GM21786 (cell line): ENCODE data around the gene VPS37B.
"Not testable (repeated sequence)": the region's sequence is repeated elsewhere in the genome, so short reads cannot be mapped to it uniquely, and the experiment has no call there.

ENCODE experiments used
- ATAC-seq: cut with Tn5 transposase; IDR thresholded peaks from one replicate; pipeline ENCODE4 v1.9.1; 2021; ENCODE audit not compliant: unreplicated experiment

VPS37B gene

GRCh38 chr12:122909442-122910288 lies 13.7 kb upstream of the VPS37B start:
- no peak for ATAC-seq

DNA sequence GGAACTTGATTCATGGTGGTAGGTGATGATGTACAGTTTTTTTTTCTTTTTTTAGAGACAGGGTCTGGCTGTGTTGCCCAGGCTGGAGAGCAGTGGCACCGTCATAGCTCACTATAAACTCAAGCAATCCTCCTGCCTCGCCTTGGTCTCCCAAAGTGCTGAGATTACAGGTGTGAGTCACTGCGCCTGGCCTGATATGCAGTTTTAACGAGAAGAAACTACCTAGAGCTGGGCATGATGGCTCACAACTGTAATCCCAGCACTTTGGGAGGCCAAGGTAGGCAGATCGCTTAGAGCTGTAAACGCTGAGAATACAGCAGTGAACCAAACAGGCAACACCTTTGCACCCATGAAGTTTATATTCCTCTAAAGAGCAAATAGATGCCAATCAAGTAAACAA lies 13.0 kb upstream of the VPS37B start:
- no peak for ATAC-seq

- ATAC-seq: not testable (repeated sequence)
These were observed 9.3 kb upstream of the VPS37B start for GRCh38 chr12:122905258-122905657.

DNA sequence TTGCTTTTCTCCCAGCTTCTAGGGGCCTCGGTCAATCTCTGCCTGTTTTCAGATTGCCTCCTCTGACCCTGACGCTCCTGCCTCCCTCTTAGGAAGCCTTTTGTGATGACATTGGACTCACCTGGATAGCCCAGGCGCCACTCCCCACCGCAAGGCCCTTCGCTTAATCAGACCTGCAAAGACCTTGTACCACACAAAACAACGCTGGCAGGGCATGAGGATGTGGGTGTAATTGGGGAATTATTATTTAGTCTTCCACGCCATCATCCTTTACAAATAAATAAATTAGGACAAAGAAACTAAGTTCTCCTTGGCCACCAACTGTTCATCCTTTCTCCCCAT lies 7.7 kb upstream of the VPS37B start:
- ATAC-seq: no peak

DNA sequence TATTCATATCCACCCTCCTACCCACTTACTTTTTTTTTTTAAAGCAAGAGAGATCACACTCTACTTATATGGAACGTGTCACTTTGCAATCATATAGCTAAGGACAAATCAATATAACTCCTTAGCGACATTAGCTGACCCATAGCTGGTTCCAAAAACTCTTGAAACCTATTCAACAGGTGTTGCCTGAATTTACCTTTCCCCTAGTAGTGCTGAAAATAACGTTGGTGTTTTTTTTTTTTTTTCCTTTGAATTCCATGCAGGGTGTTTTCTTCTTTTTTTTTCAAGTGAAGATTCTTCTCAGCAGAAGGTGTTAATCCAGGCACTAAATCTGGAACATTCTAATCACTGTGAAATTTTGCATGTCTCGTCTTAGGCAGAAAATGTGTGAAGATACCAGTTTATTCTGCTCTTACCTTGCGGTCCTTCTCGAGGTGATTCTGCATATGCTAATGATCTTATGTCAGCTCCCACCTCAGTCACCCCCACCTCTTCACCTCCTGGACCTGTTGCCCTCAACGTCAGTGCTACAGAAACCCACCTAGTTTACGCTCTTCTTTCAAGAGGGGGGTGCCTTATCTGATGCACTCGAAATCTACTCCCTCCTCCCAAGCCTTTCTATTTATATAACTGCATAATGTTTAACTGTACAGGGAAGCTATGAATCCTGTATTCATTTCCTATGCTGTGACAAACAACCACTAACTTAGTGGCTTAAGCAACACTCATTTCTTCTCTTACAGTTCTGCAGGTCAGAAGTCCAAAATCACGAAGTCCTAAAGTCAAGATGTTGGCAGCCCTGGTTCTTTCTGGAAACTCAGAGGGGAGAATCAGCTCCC lies 7.1 kb upstream of the VPS37B start:
- ATAC-seq: no peak

GRCh38 chr12:122899887-122900286 lies 4.0 kb upstream of the VPS37B start:
- ATAC-seq: no peak

- no peak for ATAC-seq
These were observed 738 bp upstream of the VPS37B start for GRCh38 chr12:122896662-122897061.

GRCh38 chr12:122895320-122895703 lies 612 bp downstream of the VPS37B start:
- no peak for ATAC-seq

DNA sequence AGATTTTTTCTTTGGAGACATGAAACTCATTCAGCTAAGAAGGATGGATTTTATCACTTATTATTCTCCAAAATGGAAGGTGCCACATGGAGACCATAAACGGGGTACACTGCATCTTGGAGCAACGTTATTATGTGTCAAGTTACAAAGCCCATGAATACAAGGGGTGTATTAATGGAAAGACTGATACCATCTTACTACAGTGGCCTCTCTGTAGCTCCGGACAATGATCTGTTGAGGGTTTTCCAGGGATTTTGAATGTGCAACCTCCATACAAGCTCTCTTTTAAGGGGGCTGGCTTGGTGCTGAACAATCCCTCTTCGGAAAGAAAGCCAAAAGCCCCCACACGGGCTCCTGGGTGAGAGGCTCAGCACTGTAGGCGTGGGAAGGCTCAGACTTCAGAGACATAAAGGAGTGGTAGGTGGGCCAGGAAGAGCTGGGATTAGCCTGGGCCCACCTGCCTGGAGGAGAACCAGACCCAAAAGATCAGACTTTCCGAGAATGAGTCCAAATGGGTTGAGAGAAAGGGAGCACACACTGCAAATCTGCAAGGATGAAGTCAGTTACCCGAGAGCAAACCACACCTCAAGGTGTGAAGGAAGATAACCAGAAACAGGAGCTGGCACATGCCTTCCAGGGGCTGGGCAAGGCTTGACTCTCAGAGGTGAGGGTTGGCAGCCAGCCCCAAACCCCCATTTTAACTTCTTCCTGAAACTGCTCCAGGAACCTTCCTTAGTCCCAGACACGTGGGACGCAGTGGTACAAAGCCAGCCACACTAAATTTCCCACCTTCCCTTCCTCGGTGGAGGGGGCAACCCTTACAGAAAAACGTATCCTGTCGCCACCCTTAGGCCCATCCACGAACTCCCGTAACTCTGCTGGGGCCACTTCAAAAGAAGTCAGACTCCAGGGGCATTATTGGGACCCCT lies 1.5 kb downstream of the VPS37B start:
- no peak for ATAC-seq

DNA sequence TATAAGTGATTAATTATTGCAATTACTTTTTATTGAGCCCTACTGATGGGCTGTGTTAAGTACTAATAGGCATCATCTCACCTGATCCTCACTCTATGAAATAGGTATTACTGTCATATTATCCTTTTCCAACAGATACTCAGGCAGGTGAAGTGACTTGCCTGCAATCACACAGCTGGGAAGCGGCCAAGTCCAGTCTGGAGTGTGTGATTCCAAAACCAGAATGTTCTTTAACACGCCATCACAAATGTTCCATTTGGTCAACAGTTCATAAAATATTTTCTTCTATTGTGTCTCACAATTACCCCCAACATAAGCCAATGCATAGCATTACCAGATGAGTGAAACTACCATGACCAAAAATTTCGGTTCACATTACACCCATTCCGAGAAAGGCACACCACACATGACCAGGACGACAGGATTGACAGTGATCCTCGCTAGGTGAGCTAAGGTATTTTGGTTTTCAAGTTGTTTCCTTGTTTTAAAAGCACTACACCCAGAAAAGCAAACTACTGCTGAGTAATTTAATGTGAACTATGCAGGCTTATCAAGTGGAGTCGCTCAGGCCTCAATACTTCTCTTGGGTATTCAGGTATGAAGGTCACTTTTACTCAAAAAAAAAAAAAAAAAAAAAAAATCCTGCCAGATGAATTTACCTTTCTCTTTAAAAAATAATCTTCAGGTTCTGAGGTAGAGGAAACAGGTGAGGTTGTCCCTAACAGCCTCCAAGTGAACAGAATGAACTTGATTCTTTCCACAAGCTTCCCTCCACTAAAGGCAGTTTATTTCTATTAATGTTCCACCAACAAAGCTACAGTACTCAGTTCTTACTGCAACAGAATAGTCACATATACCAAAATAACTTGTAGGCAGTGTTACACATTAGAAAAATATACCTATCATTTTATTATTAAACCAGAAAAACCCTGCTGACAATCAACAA lies 2.4 kb downstream of the VPS37B start:
- no peak for ATAC-seq

DNA sequence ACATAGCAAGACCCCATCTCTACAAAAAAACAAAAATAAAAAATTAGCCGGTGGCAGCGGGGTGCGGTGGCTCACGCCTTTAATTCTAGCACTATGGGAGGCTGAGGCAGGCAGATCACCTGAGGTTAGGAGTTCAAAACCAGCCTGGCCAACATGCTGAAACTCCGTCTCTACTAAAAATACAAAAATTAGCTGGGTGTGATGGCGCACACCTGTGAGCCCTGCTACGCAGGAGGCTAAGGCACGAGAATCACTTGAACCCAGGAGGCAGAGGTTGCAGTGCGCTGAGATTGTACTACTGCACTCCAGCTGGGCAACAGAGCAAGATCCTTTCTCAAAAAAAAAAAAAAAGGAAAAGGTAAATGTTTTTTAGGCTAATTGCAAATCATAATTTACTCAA lies 3.2 kb downstream of the VPS37B start:
- not testable (repeated sequence) for ATAC-seq

GRCh38 chr12:122891661-122892525 lies 4.0 kb downstream of the VPS37B start:
- no peak for ATAC-seq

DNA sequence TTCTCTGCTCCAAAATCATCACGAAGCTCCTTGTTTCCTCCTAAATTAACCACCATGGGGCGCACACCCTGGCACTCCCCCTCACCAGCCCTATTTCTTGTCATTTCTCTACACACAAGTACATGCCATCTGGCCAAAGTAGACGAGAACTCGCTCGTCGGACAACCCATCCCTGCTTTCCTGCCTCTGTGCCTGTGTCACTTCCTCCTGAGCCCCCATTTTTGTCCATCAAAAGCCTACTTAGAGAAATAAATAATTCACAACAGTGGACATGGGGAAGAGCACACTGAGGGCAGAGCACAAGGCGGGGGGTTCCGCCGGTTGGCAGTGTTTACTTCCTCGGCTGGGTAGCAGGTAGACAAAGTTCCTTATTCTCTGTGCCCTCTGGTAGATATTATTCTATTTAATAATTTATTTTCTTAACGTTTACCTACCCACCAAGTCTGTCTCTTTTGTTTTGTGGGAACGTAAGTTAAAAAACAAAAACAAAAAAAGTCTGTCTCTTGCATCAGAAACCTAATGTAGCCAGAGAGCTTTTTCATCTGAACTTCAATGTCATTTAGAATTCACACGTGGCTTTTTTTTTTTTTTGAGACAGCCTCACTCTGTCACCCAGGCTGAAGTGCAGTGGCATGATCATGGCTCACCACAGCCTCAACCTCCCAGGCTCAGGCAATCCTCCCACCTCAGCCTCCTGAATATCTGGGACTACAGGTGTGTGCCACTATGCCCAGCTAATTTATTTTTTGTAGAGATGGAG lies 6.0 kb downstream of the VPS37B start:
- no peak for ATAC-seq

- peak; percentile 45 for ATAC-seq
These were observed 7.6 kb downstream of the VPS37B start for GRCh38 chr12:122888232-122888752.

DNA sequence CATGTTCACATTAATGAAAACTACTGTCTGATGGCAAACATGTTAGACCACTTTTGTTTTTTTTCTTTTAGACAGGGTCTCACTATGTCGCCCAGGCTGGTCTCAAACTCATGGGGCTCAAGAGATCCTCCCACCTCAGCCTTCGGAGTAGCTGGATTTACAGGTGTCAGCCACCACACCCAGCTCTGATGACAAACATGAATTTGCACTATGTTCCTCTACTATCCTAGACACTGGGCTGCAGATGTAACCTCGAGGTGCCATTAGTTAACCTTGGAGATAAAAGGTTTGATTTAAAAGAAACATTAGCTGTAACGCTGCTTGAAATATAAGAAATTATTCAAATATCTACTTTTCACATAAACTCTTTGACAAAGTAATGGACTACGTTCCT lies 8.1 kb downstream of the VPS37B start:
- no peak for ATAC-seq

- ATAC-seq: peak; percentile 71
These were observed 8.8 kb downstream of the VPS37B start for GRCh38 chr12:122886851-122887818.

DNA sequence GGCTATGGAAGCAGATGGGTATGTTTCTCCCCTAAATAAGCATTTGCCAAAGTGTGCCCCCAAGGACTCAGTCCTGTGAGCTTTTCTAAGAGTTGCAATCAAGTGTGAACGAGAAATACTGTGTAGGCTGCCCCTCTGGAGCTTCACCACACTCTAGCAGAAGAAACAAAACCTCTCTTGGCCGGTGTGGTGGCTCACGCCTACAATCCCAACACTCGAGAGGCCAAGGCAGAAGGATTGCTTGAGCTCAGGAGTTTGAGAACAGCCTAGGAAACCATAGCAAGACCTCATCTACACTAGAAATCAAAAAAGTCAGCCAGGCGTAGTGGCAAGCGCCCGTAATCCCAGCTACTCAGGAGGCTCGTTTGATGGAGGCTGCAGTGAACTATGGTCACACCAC lies 9.8 kb downstream of the VPS37B start:
- ATAC-seq: no peak
